Fibroblast of skin of right biceps (primary cell): ENCODE results near the gene JUP.
A peak's percentile ranks its signal among the peaks of the same experiment; 100 is the strongest.

Experiments
- DNase-seq: peaks from one replicate; pipeline ENCODE4 v3.0.0-alpha.2; 2013

JUP gene

GRCh38 chr17:41748275-41748674 lies 38.2 kb downstream of the JUP start:
- DNase-seq = no peak

GRCh38 chr17:41741709-41742108 lies 44.8 kb downstream of the JUP start:
- DNase-seq = no peak

- no peak for DNase-seq
Measured at GRCh38 chr17:41740506-41740905, 46.0 kb downstream of the JUP start.

GRCh38 chr17:41739661-41740352 lies 46.7 kb downstream of the JUP start:
- peak; percentile 49 for DNase-seq

- no peak for DNase-seq
Measured at GRCh38 chr17:41738801-41739112, 47.8 kb downstream of the JUP start.

- DNase-seq = peak; percentile 73
Measured at GRCh38 chr17:41738077-41738800, 48.3 kb downstream of the JUP start.

GRCh38 chr17:41737680-41738023 lies 48.9 kb downstream of the JUP start:
- no peak for DNase-seq

GRCh38 chr17:41736983-41737679 lies 49.4 kb downstream of the JUP start:
- DNase-seq = no peak

- DNase-seq = no peak
Measured at GRCh38 chr17:41735744-41736143, 50.8 kb downstream of the JUP start.

- DNase-seq = no peak
Measured at GRCh38 chr17:41734949-41735313, 51.6 kb downstream of the JUP start.

- DNase-seq = peak; percentile 4
Measured at GRCh38 chr17:41734139-41734948, 52.2 kb downstream of the JUP start, which contains the start of gene HAP1. Gene HAP1 (minus strand): TSS chr17:41734643. CDS start chr17:41734634, 9 bp downstream.

GRCh38 chr17:41733348-41734138 lies 53.0 kb downstream of the JUP start:
- DNase-seq = no peak

- no peak for DNase-seq
Measured at GRCh38 chr17:41731836-41732235, 54.7 kb downstream of the JUP start.

GRCh38 chr17:41730479-41730878 lies 56.0 kb downstream of the JUP start:
- DNase-seq = no peak

- DNase-seq = no peak
Measured at GRCh38 chr17:41728056-41728455, 58.5 kb downstream of the JUP start.

- no peak for DNase-seq
Measured at GRCh38 chr17:41725134-41725533, 61.4 kb downstream of the JUP start.

GRCh38 chr17:41724476-41725050 lies 61.9 kb downstream of the JUP start:
- DNase-seq = no peak

- no peak for DNase-seq
Measured at GRCh38 chr17:41723801-41724475, 62.6 kb downstream of the JUP start.

GRCh38 chr17:41722231-41722630 lies 64.3 kb downstream of the JUP start:
- no peak for DNase-seq

GRCh38 chr17:41718287-41718645 lies 68.2 kb downstream of the JUP start:
- DNase-seq = no peak
